ENCODE data around the gene UBTD1. TPM values are rescaled to one million over a fixed set of nuclear protein-coding genes. Genes with fewer than 3 reads are reported as not detected.
"Not testable (repeated sequence)": the region's sequence is repeated elsewhere in the genome, so short reads cannot be mapped to it uniquely, and the experiment has no call there.

UBTD1 gene
- polyA plus RNA-seq, 3 donors: 17.2 to 20.0 (median 19.0) TPM

GRCh38 chr10:97574374-97575126, 75.8 kb downstream of the UBTD1 start:
- H3K36me3 Mint-ChIP-seq: peaks cover 12 to 22% of the 10 kb centered on the region in 2 donors
- Histone ChIP-seq H3K9ac (ENCODE audit: insufficient read depth, low read length, poor library complexity, severe bottlenecking) (no peak overlapping the region), H3K4me1 (ENCODE audit: control insufficient read depth in 1 of 2, insufficient read depth in 2 of 2, low read length in 2 of 2) (no peaks in the 10 kb centered on the region), H2AFZ (ENCODE audit: insufficient read depth, low read depth, low read length, poor library complexity, severe bottlenecking) (no peak overlapping the region), H3K4me3 (replicated peaks in 1 of 3; ENCODE audit: low read depth in 2 of 3, low read length in 3 of 3) (no peak overlapping the region), H3K27me3 (ENCODE audit: control insufficient read depth in 2 of 2, insufficient read depth in 2 of 2, low read length in 2 of 2) (peaks cover 0 to 6% of the 10 kb centered on the region in 2 donors), H3K36me3 (replicated peaks in 1 of 2; ENCODE audit: control insufficient read depth in 1 of 2, insufficient read depth in 2 of 2, low read length in 2 of 2) (peaks cover 13 to 26% of the 10 kb centered on the region in 2 donors), H3K79me2 (ENCODE audit: insufficient read depth, low read length) (no peaks in the 10 kb centered on the region), H3K27ac (ENCODE audit: low read depth in 1 of 2, low read length in 2 of 2) (no peak overlapping the region), H3K9me3 (replicated peaks in 1 of 2; ENCODE audit: control insufficient read depth in 1 of 2, insufficient read depth in 1 of 2, low read length in 2 of 2) (no peaks in the 10 kb centered on the region), H4K20me1 (ENCODE audit: insufficient read depth, low read length) (peaks cover 4% of the 10 kb centered on the region), H3K4me2 (replicated peaks; ENCODE audit: extremely low read depth, low read length, poor library complexity, severe bottlenecking) (no peak overlapping the region)
- TF ChIP-seq CTCF (IDR thresholded peaks at IDR 0.05): no peak
- peak in 2 of 3 donors; percentile 12 to 18 for DNase-seq
- intact Hi-C loops (cut with micrococcal nuclease): loop anchor here in 1 of 2 donors (10.0 kb wide), 2 partner anchors 90 to 160 kb away; partner anchors contain the start of gene ZFYVE27
- H3K4me1 Mint-ChIP-seq: no peaks in the 10 kb centered on the region
- no peak overlapping the region for H3K27ac Mint-ChIP-seq
- no peaks in the 10 kb centered on the region for H3K9me3 Mint-ChIP-seq
- no peak overlapping the region for H3K4me3 Mint-ChIP-seq
- H3K27me3 Mint-ChIP-seq (ENCODE audit: low read depth in 3 of 3): peaks cover 6 to 20% (median 15%) of the 10 kb centered on the region in 3 donors
- 52% methylated on average over 3 of the region's 4 CpGs for WGBS (ENCODE audit: insufficient coverage)

- Mint-ChIP-seq H3K4me3 (no peak overlapping the region), H3K9me3 (no peaks in the 10 kb centered on the region), H3K27ac (no peak overlapping the region), H3K4me1 (no peaks in the 10 kb centered on the region), H3K27me3 (ENCODE audit: low read depth in 3 of 3) (peaks cover 6 to 20% (median 17%) of the 10 kb centered on the region in 3 donors), H3K36me3 (peaks cover 10 to 16% of the 10 kb centered on the region in 2 donors)
- H3K4me3 ChIP-seq (replicated peaks in 1 of 3; ENCODE audit: low read depth in 2 of 3, low read length in 3 of 3): no peak overlapping the region
- no peak overlapping the region for H3K9ac ChIP-seq (ENCODE audit: insufficient read depth, low read length, poor library complexity, severe bottlenecking)
- H2AFZ ChIP-seq (ENCODE audit: insufficient read depth, low read depth, low read length, poor library complexity, severe bottlenecking): no peak overlapping the region
- intact Hi-C loops (cut with micrococcal nuclease): loop anchor here in 1 of 2 donors (10.0 kb wide), 2 partner anchors 90 to 160 kb away; partner anchors contain the start of gene ZFYVE27
- H3K27ac ChIP-seq (ENCODE audit: low read depth in 1 of 2, low read length in 2 of 2): no peak overlapping the region
- peaks cover 7 to 19% of the 10 kb centered on the region in 2 donors for H3K36me3 ChIP-seq (replicated peaks in 1 of 2; ENCODE audit: control insufficient read depth in 1 of 2, insufficient read depth in 2 of 2, low read length in 2 of 2)
- H3K9me3 ChIP-seq (replicated peaks in 1 of 2; ENCODE audit: control insufficient read depth in 1 of 2, insufficient read depth in 1 of 2, low read length in 2 of 2): no peaks in the 10 kb centered on the region
- peaks cover 4% of the 10 kb centered on the region for H4K20me1 ChIP-seq (ENCODE audit: insufficient read depth, low read length)
- DNase-seq: no peak
- peaks cover 0 to 6% of the 10 kb centered on the region in 2 donors for H3K27me3 ChIP-seq (ENCODE audit: control insufficient read depth in 2 of 2, insufficient read depth in 2 of 2, low read length in 2 of 2)
- H3K4me1 ChIP-seq (ENCODE audit: control insufficient read depth in 1 of 2, insufficient read depth in 2 of 2, low read length in 2 of 2): no peaks in the 10 kb centered on the region
- no peaks in the 10 kb centered on the region for H3K79me2 ChIP-seq (ENCODE audit: insufficient read depth, low read length)
- WGBS (ENCODE audit: insufficient coverage): 100% methylated on average over 6 of the region's 6 CpGs
- TF ChIP-seq CTCF (IDR thresholded peaks at IDR 0.05): no peak
- H3K4me2 ChIP-seq (replicated peaks; ENCODE audit: extremely low read depth, low read length, poor library complexity, severe bottlenecking): no peak overlapping the region
Measured at GRCh38 chr10:97575127-97575668, 76.5 kb downstream of the UBTD1 start.

GRCh38 chr10:97576487-97576886, 77.8 kb downstream of the UBTD1 start:
- no CpG with 5 or more reads among the region's 5 CpGs for WGBS (ENCODE audit: insufficient coverage)
- H3K9me3 Mint-ChIP-seq: not testable (repeated sequence)

More at GRCh38 chr10:97576487-97576886, 77.8 kb downstream of the UBTD1 start:
- H3K4me3 ChIP-seq (replicated peaks in 1 of 3; ENCODE audit: low read depth in 2 of 3, low read length in 3 of 3); H3K36me3 ChIP-seq (replicated peaks in 1 of 2; ENCODE audit: control insufficient read depth in 1 of 2, insufficient read depth in 2 of 2, low read length in 2 of 2); H3K27ac ChIP-seq (ENCODE audit: low read depth in 1 of 2, low read length in 2 of 2); DNase-seq; H3K27me3 ChIP-seq (ENCODE audit: control insufficient read depth in 2 of 2, insufficient read depth in 2 of 2, low read length in 2 of 2); H3K4me1 ChIP-seq (ENCODE audit: control insufficient read depth in 1 of 2, insufficient read depth in 2 of 2, low read length in 2 of 2); H3K9me3 ChIP-seq (replicated peaks in 1 of 2; ENCODE audit: control insufficient read depth in 1 of 2, insufficient read depth in 1 of 2, low read length in 2 of 2); H3K4me1 Mint-ChIP-seq; H3K27ac Mint-ChIP-seq; H3K9ac ChIP-seq (ENCODE audit: insufficient read depth, low read length, poor library complexity, severe bottlenecking); H3K79me2 ChIP-seq (ENCODE audit: insufficient read depth, low read length); H3K4me2 ChIP-seq (replicated peaks; ENCODE audit: extremely low read depth, low read length, poor library complexity, severe bottlenecking); H3K4me3 Mint-ChIP-seq; H2AFZ ChIP-seq (ENCODE audit: insufficient read depth, low read depth, low read length, poor library complexity, severe bottlenecking); H4K20me1 ChIP-seq (ENCODE audit: insufficient read depth, low read length); H3K36me3 Mint-ChIP-seq: not testable (repeated sequence)
- H3K27me3 Mint-ChIP-seq (ENCODE audit: low read depth in 3 of 3): peaks cover 6 to 20% (median 17%) of the 10 kb centered on the region in 3 donors
- intact Hi-C loops (cut with micrococcal nuclease): loop anchor here in 1 of 2 donors (10.0 kb wide), 2 partner anchors 88 to 158 kb away; partner anchors contain the start of gene ZFYVE27
